HepG2 (cell line): ENCODE results near the gene NPSR1. TPM values are rescaled to one million over a fixed set of nuclear protein-coding genes. Genes with fewer than 3 reads are reported as not detected.

Experiments used
- ATAC-seq: fragments of 200-7000 bp; cut with Tn5 transposase; 3 replicates; pipeline ENCODE4 v1.9.1; 2020; ENCODE audit warnings: mild to moderate bottlenecking, moderate library complexity
- BruUV-seq: library from RNA; stranded (reverse); fragments of 400-500 nt; replicated peaks from 2 replicates; lab custom pipeline; 2021; lab: Mats Ljungman, UMichigan
- CTCF ChIA-PET: fragments of 300-600 bp; formaldehyde crosslinking; extraction: SDS; loops from one replicate; lab custom pipeline; 2021; ENCODE audit warnings: low total read pairs, inconsistent platforms, low intra/inter-chr PET ratio; lab: Yijun Ruan, JAX
- POLR2A ChIA-PET: fragments of 350-600 bp; sonication (Branson Sonifier 250); formaldehyde crosslinking; loops from one replicate; lab custom pipeline; 2020; ENCODE audit warnings: antibody characterized with exemption, inconsistent platforms; lab: Yijun Ruan, JAX
- DNase-seq: peaks from one replicate; pipeline ENCODE4 v3.0.0-alpha.2; 2015; ENCODE audit warnings: low spot score
- FAIRE-seq: peaks from 3 replicates; lab custom pipeline; 2011; peaks lifted over from hg19 to GRCh38; lab: Jason Lieb, UNC
- H2AFZ ChIP-seq: one replicate; pipeline ENCODE4 v1.6.1; 2011; ENCODE audit warnings: low read length, inconsistent platforms
- H3K27ac ChIP-seq: fragments of 300-600 bp; 3 replicates; pipeline ENCODE4 v1.8.0; 2011; ENCODE audit warnings: mixed run types, mild to moderate bottlenecking, mixed read lengths, low read length, inconsistent platforms; ENCODE audit not compliant: insufficient read depth; ENCODE audit errors: extremely low read length
- H3K27me3 ChIP-seq, 2 experiments: fragments of 200-600 bp in 1 of 2; 2 replicates in 1 of 2; 3 replicates in 1 of 2; pipeline versions ENCODE4 v1.6.0 to v1.8.0; 2011; ENCODE audit warnings: low read length in 2 of 2, mild to moderate bottlenecking in 2 of 2, moderate library complexity in 2 of 2, inconsistent platforms in 1 of 2; ENCODE audit not compliant: insufficient read depth in 2 of 2, control insufficient read depth in 1 of 2
- H3K36me3 ChIP-seq, 2 experiments: fragments of 200-600 bp in 1 of 2; replicated peaks in 1 of 2; 2 replicates in 1 of 2; 3 replicates in 1 of 2; pipeline versions ENCODE4 v1.5.1 to v1.8.0; 2011; ENCODE audit warnings: low read length in 2 of 2, inconsistent platforms in 1 of 2; ENCODE audit not compliant: insufficient read depth in 2 of 2, control insufficient read depth in 1 of 2
- H3K4me1 ChIP-seq: 2 replicates; pipeline ENCODE4 v1.5.1; 2012; ENCODE audit warnings: low read length, inconsistent platforms; ENCODE audit not compliant: insufficient read depth
- H3K4me2 ChIP-seq: 2 replicates; pipeline ENCODE4 v1.6.0; 2011; ENCODE audit warnings: low read depth, low read length, inconsistent platforms
- H3K4me3 ChIP-seq, 3 experiments: fragments of 200-600 bp in 1 of 3; sonication (generic), shearing (Covaris generic) in 1 of 3; replicated peaks in 1 of 3; 2 replicates each; pipeline ENCODE4 v1.5.1; 2011 to 2016; ENCODE audit warnings: low read length in 3 of 3, inconsistent platforms in 2 of 3, low read depth in 2 of 3, mild to moderate bottlenecking in 2 of 3, control low read depth in 1 of 3, mixed read lengths in 1 of 3; ENCODE audit not compliant: insufficient read depth in 1 of 3
- H3K79me2 ChIP-seq: one replicate; pipeline ENCODE4 v1.6.1; 2011; ENCODE audit warnings: low read length, inconsistent platforms; ENCODE audit not compliant: insufficient read depth
- H3K9ac ChIP-seq: 2 replicates; pipeline ENCODE4 v1.6.0; 2011; ENCODE audit warnings: mild to moderate bottlenecking, low read depth, low read length, inconsistent platforms; ENCODE audit not compliant: insufficient read depth
- H3K9me3 ChIP-seq: 2 replicates; pipeline ENCODE4 v1.5.1; 2012; ENCODE audit warnings: mild to moderate bottlenecking, low read length
- H4K20me1 ChIP-seq: 2 replicates; pipeline ENCODE4 v1.6.0; 2011; ENCODE audit warnings: inconsistent platforms, mild to moderate bottlenecking, low read length, moderate library complexity; ENCODE audit not compliant: insufficient read depth
- ARNTL ChIP-seq: sonication (generic); formaldehyde crosslinking; IDR thresholded peaks from 2 replicates; pipeline ENCODE4 v1.4.0; 2020; ENCODE audit warnings: mild to moderate bottlenecking, missing genetic modification reagents
- CBFB ChIP-seq: sonication (generic); formaldehyde crosslinking; IDR thresholded peaks from 2 replicates; pipeline ENCODE4 v1.4.0; 2020; ENCODE audit warnings: missing genetic modification reagents
- GATA4 ChIP-seq: sonication (generic); IDR thresholded peaks from 2 replicates; pipeline ENCODE4 v1.6.1; 2016; ENCODE audit warnings: antibody characterized with exemption, low read depth, borderline replicate concordance
- JUNB ChIP-seq: sonication (generic); formaldehyde crosslinking; IDR thresholded peaks from 2 replicates; pipeline ENCODE4 v1.8.0; 2022; ENCODE audit warnings: missing genetic modification reagents, mild to moderate bottlenecking, borderline replicate concordance
- ZBTB8A ChIP-seq: sonication (generic); formaldehyde crosslinking; IDR thresholded peaks from 2 replicates; pipeline ENCODE4 v1.4.0; 2020; ENCODE audit warnings: mild to moderate bottlenecking, low read depth, missing genetic modification reagents, borderline replicate concordance
- ZFYVE20 ChIP-seq: sonication (generic); formaldehyde crosslinking; IDR thresholded peaks from 2 replicates; pipeline ENCODE4 v1.8.0; 2023; ENCODE audit warnings: low read depth, mild to moderate bottlenecking, moderate library complexity, missing genetic modification reagents, borderline replicate concordance
- ZNF260 ChIP-seq: sonication (generic); formaldehyde crosslinking; IDR thresholded peaks from 2 replicates; pipeline ENCODE4 v1.4.0; 2020; ENCODE audit warnings: missing genetic modification reagents, low read depth, mild to moderate bottlenecking, borderline replicate concordance
- ZNF496 ChIP-seq: sonication (generic); formaldehyde crosslinking; IDR thresholded peaks from 2 replicates; pipeline ENCODE4 v1.8.1; 2023; ENCODE audit warnings: mild to moderate bottlenecking, moderate library complexity, missing genetic modification reagents; ENCODE audit not compliant: insufficient replicate concordance
- WGBS: methylation state at CpG from one replicate; pipeline ENCODE4 v1.1.6; 2017; ENCODE audit warnings: low lambda C conversion rate; 5-methylcytosine and 5-hydroxymethylcytosine counted together
- in situ Hi-C: cut with HindIII; loops from 2 replicates; pipeline ENCODE4 v1.10.0; 2017; ENCODE audit warnings: low pct_unique_long_range_greater_than_20kb; ENCODE audit not compliant: extremely low pct_ligation_motif_present
- intact Hi-C: fragments of 100-400 bp; cut with micrococcal nuclease; formaldehyde crosslinking; loops from one replicate; pipeline ENCODE4 v1.10.0; 2022; ENCODE audit not compliant: unreplicated experiment
- polyA plus RNA-seq, 8 experiments: library from polyadenylated mRNA; depleted of rRNA in 3 of 8; stranded (reverse) in 7 of 8; unstranded in 1 of 8; fragments of >200 nt; fragmentation: Illumina TruSeq in 4 of 8; extraction: Trizol in 4 of 8; gene quantifications; 2 replicates each; pipeline versions ENCODE4 v1.2.1 to v1.2.3, GENCODE V29; 2011 to 2016; ENCODE audit warnings: low read depth in 4 of 8, missing spikeins in 1 of 8, mixed read lengths in 1 of 8; ENCODE audit not compliant: insufficient read depth in 1 of 8
- total RNA-seq, 5 experiments: library from RNA; depleted of rRNA; stranded (reverse); fragments of >200 nt; fragmentation: Illumina TruSeq; extraction: Trizol; gene quantifications; 2 replicates each; pipeline ENCODE4 v1.2.3, GENCODE V29; 2016; ENCODE audit warnings: low read depth in 1 of 5

The NPSR1 gene
- total and polyA plus RNA-seq, 2 of the 13 experiments (the other 11 are each of a cell fraction or from before 2014, with no cell fraction given): not detected

GRCh38 chr7:34787586-34787985, 129.6 kb downstream of the NPSR1 start (continued):
- TF ChIP-seq GATA4 (no peak), JUNB (CRISPR knock-in tag) (no peak), ZFYVE20 (no peak)

- H4K20me1 ChIP-seq: no peaks in the 10 kb centered on the region
- ATAC-seq (no peak), DNase-seq (no peak), FAIRE-seq (no peak)
- H3K79me2 ChIP-seq: no peaks in the 10 kb centered on the region
- TF ChIP-seq ZBTB8A (CRISPR knock-in tag) (no peak), ZNF260 (CRISPR knock-in tag) (no peak), ARNTL (no peak), ZNF496 (CRISPR knock-in tag) (no peak), CBFB (no peak)
- POLR2A ChIA-PET: no interaction called here
- H3K4me2 ChIP-seq: no peak overlapping the region
- CTCF ChIA-PET: no interaction called here
- H3K9ac ChIP-seq: no peak overlapping the region
- H3K27me3 ChIP-seq: 0 out of 5 replicates have a peak, but pooled peaks cover 0 to 8% of the 10 kb centered on the region in 2 experiments
- no TSS peak for BruUV-seq
- H3K4me3 ChIP-seq: no peak overlapping the region
- H3K9me3 ChIP-seq: no peaks in the 10 kb centered on the region
- WGBS: 4% methylated on average over 2 of the region's 2 CpGs
- H3K27ac ChIP-seq: no peak overlapping the region
- intact Hi-C loops (no loop called here), in situ Hi-C loops (no loop called here)
- no peaks in the 10 kb centered on the region for H3K36me3 ChIP-seq
- H2AFZ ChIP-seq: no peak overlapping the region
- no peaks in the 10 kb centered on the region for H3K4me1 ChIP-seq
Observed at GRCh38 chr7:34806831-34807230, 148.8 kb downstream of the NPSR1 start.
